ENCODE data around the gene STX1B.
A peak's percentile ranks its signal among the peaks of the same experiment; 100 is the strongest.

The STX1B gene

DNA sequence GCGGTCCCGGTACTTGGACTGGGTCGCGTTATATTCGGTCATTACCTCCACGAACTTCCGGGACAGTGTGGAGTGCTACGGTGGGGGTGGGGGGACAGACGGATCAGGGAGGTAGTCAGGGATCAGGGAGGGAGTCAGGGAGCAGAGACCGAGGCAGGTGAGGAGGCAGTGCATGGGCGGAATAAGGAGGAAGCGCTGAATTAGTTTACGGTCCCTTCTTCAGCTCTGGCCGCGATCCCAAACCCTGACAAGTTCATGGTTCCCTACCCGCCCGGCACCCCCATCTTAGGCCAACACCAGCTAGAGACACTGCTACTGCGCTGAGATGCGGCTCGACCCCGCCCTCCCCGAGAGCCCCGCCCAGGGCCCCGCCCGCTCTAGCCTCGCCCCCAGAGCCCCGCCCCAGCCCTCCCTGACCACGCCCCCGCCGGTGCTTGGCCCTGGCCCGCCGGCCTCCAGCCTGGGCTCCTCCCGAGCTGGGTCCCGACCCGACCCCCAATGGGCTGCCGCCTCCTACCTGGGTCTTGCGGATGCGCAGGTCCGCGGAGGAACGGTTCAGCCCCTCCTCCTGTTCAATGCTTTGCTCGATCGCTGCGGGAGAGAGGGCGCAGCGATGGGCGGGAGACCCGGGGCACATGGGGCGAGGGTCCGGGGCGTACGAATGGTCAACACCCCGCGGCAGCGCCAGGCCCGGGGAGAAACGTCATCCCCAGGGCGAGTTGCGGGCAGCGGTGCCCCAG is 13.3 kb downstream of the STX1B start:
- DNase-seq (ENCODE audit: extremely low read depth in 1 of 2, low read depth in 1 of 2), result peak; percentile 48 to 80

DNA sequence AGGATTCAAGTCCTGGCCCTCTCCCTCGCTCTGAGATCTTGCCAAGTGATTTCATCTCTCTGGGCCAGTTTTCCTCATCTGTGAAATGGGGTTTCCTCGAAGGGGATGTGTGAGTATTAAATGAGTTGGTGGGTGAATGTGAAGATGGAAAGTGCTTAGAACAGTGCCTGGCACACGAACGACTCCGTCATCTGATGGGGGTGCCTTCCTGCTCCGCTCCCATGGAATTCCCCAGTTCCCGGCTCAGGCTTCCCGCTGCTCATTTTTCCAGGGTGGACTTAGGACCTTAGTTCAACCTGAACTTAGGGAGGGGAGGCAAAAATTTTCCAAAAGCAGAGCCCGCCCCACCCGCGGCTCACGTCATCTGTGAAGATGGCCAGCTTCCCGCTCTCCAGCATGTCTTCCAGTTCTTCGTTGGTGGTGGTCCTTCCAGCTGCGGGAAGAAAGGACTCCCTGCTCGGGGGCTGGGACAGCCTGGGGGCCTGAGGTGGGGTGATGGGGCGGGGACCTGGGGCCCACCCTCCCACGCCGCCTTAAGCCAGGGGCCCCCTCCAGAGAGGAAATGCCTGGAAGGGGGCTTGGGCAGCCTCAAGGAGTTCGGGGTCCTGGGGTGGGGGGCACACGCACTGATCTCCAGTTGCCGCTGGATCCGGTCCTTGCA is 14.0 kb downstream of the STX1B start:
- no peak for DNase-seq (ENCODE audit: extremely low read depth in 1 of 2, low read depth in 1 of 2)

DNA sequence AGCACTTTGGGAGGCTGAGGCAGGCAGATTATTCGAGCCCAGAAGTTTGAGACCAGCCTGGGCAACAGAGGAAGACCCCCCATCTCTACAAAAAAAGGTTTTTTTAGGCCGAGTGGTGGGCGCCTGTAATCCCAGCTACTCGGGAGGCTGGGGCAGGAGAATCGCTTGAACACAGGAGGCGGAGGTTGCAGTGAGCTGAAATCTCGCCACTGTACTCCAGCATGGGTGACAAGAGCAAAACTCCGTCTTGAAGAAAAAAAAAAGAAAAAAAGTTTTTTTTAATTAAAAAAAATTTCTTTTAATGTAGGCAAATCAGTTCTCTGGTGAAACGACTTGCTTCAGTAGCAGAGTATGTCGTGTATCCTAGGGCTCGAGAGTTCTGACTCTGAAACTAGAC is 14.5 kb downstream of the STX1B start:
- DNase-seq (ENCODE audit: extremely low read depth in 1 of 2, low read depth in 1 of 2), result no peak

DNA sequence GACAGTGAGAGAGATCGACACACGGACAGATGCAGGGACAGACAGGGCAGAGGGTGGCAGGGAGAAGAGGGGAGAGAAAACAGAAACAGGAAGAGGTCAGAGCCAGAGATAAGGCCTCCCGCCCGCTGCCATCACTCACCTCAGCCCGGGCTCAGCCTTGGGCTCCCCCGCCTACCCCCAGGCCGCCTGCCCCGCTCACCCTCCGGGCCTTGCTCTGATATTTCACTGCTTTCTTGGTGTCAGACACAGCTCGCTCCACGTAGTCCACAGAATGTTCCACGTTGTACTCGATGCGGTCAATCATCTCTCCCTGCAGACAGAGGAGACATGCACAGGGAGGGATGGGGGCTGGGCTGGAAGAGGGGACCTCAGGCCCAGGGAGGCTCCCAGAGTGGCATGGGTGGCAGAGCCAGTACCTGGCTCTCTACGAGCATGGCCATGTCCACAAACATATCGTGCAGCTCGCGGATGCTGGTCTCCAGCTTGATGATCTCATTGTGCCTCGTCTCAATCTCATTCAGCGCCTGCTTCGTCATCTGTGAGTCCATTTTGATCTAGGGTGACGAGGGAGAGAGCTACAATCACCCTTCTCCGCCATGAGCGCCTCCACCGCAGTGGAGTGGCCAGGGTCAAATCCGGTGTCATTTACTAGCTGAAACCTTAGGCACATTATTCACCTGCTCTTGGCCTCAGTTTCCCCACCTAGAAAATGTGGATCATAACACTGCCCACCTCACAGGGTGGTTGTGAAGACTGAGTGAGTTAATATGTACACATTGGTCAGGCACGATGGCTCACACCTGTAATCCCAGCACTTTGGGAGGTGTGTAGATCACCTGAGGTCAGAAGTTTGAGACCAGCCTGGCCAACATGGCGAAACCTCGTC is 17.3 kb downstream of the STX1B start:
- DNase-seq (ENCODE audit: extremely low read depth in 1 of 2, low read depth in 1 of 2), result no peak

DNA sequence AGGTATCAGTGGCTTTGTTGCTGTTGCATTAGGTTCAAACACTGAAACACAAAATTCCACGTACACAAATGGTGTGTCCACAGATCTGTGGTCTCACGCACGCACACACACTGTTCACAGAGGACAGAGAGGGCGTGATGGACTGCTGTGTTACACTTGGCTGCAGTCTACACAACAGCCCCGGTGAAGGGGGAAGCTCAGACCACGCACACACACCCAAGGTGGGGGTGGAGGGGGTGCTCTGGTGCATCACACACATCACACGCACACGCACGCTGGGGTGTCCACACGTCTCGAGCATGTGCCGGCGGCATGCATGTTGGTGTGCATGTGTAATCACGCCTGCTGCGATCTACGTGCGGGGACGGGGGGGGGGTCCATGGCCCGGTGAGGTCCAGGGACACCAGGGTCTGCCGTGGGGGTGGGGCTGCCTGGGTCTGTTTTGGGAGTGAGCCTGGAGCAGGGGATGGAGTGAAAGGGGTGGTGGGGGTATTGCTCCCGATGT is 18.1 kb downstream of the STX1B start:
- no peak for DNase-seq (ENCODE audit: extremely low read depth in 1 of 2, low read depth in 1 of 2)

DNA sequence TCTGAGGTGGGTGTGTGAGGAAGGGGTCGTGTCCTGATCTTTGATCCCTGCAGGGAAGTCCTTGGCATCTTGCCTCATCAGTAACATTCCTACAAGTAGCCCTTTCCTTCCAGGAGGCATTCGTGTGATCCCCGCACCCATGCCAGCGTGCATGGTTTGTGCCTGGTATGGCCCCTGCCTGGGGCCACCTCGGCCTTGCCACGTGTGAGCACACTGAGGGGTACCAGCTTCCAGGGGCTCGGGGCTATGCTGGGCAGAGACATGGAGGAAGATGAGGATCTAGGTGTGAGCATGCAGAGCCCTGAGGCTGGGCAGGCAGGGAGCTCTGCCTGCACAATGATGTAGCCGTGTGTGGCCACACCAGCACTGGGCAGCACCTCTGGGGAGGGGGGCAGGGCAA is 19.4 kb downstream of the STX1B start:
- no peak for DNase-seq (ENCODE audit: extremely low read depth in 1 of 2, low read depth in 1 of 2)

DNA sequence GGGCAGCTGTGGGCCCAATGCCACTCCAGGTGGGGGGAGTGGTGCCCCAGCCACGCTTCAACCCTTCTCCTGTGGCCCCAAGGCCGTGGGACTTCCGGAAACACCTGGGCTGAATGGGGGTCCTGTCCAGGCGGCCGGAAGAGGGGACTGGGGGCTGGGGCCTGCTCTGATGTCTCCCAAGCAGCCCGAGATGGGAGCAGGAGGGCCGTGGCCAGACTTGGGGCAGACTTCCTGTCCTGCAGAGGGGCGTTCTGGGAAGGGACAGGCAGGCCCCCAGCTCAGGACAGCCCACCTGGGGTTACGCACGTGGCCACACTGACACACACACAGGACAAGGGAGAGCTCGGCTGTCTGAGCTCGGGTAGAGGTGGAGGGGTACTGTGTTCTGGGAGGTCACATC is 20.3 kb downstream of the STX1B start:
- DNase-seq (ENCODE audit: extremely low read depth in 1 of 2, low read depth in 1 of 2), result no peak

DNA sequence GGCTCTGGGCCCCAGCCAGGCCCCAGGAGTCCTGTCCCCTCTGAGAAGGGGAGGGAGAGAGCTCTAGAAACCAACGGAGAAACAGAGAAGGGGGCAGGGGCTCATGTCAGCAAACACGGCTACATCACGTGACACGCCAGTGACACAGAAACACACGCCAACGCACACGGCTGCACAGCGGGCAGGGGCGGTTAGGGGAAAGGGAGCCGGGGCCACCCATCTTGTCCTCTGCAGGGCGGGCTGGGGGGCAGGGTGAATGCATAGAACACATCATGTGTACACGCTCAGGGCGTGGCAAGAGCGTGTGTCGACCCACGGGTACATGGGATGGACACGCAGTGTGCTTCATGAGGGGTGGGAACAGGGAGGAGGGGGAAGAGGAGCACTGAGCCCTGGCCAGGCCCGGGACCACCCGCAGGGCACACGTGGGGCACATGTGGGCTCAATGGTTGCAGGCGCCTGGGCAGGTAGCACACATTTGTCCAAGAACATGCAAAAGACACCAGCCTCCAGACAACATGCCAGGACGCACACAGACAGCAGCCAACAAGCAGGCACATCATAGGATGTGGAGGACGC is 20.9 kb downstream of the STX1B start:
- DNase-seq (ENCODE audit: extremely low read depth in 1 of 2, low read depth in 1 of 2), result no peak

DNA sequence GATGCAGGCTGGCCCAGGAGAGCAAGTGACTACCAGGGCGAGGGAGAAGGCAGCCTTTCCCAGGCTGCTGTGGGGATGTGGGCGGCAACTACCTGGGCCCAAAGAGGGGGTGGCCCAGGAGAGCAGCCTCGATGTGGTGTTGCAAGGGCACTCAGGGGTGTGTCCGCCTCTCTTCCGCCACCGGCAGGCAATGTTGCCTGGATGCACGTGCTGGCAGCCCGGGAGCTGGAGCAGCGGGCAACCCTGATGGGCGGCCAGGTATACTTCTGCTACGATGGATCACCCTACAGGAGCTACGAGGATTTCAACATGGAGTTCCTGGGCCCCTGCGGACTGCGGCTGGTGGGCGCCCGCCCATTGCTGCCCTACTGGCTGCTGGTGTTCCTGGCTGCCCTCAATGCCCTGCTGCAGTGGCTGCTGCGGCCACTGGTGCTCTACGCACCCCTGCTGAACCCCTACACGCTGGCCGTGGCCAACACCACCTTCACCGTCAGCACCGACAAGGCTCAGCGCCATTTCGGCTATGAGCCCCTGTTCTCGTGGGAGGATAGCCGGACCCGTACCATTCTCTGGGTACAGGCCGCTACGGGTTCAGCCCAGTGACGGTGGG is 22.8 kb downstream of the STX1B start:
- DNase-seq (ENCODE audit: extremely low read depth in 1 of 2, low read depth in 1 of 2), result no peak

DNA sequence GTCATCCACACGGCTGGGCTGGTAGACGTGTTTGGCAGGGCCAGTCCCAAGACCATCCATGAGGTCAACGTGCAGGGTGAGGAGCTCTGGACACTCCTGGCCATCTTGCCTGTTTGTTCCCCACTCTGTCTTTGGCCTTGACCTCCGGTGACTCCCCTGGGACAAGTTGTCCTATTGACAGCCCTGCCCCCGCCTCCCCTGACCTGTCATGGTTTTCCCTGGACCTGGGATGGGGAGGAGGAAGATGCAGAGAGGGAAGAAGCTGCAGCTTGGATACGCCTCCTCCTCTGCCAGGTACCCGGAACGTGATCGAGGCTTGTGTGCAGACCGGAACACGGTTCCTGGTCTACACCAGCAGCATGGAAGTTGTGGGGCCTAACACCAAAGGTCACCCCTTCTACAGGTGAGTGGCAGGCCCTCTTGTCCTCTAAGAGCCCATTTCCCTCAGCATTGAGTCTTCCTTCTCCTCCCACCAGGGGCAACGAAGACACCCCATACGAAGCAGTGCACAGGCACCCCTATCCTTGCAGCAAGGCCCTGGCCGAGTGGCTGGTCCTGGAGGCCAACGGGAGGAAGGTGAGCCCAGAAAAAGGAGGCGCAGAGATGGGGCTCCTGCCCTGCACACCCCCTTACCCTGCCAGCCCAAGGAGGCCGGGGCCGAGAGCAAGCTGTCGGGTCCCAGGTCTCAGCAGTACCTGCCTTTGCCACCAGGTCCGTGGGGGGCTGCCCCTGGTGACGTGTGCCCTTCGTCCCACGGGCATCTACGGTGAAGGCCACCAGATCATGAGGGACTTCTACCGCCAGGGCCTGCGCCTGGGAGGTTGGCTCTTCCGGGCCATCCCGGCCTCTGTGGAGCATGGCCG is 24.1 kb downstream of the STX1B start:
- DNase-seq (ENCODE audit: extremely low read depth in 1 of 2, low read depth in 1 of 2), result no peak

DNA sequence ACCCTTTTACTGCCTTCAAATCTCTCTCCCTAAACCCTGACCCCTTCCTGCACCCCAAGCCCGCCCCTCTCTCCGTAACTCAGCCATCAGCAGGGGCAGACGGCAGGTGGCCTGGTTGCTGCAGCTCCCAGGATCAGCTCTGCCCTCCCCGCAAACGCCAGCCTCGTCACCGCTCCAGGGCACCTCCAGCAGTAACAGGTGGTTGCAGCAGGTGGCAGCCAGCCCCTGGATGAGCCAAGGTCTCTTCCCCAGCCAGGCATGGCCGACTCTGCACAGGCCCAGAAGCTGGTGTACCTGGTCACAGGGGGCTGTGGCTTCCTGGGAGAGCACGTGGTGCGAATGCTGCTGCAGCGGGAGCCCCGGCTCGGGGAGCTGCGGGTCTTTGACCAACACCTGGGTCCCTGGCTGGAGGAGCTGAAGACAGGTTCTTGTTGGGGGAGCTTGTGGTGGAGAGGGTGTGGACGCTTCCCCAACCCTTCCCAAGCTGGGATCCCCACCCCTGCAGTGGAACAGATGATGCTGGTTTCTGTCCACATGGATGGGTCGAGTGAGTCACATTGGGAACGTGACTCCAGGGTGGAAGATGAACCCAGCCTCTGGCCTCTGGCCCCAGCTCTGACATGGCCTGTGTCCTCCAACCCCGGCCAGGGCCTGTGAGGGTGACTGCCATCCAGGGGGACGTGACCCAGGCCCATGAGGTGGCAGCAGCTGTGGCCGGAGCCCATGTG is 24.9 kb downstream of the STX1B start:
- DNase-seq (ENCODE audit: extremely low read depth in 1 of 2, low read depth in 1 of 2), result no peak

DNA sequence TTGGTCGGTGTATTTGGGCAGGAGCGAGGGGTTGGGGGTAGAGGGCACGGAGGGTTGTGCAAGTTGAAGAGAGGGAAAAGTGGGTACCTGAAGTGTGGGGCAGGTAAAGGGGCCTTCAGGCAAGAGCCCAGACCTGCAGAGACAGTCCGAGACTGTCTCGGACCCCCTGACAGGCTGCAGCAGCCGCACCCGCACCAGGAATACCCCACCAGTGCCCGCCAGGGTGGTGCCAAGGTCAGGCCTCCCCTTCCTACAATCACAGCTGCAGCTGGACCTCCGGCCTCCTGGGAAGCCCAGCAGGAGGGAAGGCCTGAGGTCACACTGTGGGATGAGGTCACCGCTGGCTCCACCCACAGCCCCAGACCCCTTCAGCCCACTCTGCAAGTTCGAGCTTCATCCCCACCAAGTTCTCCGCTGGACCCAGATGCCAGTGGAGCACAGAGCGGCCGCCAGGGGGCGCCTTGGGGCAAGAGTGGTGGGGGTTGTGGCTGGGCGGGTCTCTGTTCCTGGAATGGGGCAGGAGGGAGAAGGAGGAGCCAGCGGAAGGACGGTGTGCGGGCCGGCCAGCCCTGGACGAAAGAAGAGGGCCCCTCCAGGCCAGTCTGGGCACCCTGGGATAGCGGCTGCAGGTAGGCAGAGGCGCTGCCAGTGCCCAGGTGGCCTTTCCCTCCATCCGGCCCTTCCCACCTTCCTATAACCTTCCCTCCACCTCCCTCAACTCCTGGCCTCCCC is 25.6 kb downstream of the STX1B start, which contains the start of gene HSD3B7:
Gene HSD3B7 (plus strand): TSS at position 539 of the 732 bp plus-strand sequence. CDS start 452 bp downstream, outside the sequence.
- DNase-seq (ENCODE audit: extremely low read depth in 1 of 2, low read depth in 1 of 2), result peak; percentile 53 to 78

DNA sequence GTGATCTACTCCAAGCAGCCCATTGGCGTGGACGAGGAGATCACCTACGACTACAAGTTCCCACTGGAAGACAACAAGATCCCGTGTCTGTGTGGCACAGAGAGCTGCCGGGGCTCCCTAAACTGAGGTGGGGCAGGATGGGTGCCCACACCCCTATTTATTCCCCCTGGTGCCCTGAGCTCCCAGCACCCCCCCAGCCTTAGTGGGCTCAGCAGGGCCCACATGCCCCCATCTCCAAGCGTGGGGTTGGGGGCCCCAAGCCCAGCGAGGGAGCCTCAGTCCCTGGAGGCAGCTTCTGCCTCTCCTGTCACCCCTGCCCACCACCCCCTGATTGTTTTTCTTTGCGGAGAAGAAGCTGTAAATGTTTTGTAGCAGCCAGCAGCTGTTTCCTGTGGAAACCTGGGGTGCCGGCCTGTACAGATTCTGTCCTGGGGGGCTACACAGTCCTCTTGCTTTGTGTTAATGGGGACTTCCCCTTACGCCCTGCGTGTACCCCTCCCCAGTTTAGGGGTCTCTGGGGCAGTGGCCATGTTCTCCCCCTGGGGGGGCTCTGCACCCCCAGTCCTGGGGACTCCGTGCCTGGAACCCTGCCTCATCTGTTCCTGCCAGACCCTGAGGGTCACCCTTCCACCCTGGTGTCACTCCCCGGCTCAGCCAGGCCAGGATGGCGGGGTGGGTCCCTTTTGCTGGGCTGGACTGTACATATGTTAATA is 26.4 kb downstream of the STX1B start:
- no peak for DNase-seq (ENCODE audit: extremely low read depth in 1 of 2, low read depth in 1 of 2)

DNA sequence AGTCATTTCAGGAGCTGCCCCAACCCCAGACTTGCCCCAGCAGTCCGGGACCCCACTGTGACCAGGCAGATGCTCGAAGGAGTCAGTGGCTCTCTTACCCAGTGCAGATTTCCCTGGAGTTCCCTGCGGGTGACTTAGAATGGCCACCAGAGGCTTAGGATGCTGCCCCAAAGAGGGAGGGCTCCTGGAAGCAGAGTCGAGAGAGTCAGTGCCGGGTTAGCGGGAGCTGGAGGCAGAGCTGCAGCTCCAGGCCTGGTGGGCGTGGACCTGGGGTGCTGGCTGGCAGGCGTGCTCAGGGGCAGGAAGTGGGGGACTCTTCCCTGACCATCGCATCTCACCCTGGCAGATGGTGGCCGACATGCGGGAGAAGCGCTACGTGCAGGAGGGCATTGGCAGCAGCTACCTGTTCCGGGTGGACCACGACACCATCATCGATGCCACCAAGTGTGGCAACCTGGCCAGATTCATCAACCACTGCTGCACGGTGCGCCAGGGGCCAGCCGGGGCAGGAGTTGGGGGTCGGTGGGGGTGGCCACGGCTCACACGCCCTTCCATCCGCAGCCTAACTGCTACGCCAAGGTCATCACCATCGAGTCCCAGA is 27.0 kb downstream of the STX1B start:
- no peak for DNase-seq (ENCODE audit: extremely low read depth in 1 of 2, low read depth in 1 of 2)

DNA sequence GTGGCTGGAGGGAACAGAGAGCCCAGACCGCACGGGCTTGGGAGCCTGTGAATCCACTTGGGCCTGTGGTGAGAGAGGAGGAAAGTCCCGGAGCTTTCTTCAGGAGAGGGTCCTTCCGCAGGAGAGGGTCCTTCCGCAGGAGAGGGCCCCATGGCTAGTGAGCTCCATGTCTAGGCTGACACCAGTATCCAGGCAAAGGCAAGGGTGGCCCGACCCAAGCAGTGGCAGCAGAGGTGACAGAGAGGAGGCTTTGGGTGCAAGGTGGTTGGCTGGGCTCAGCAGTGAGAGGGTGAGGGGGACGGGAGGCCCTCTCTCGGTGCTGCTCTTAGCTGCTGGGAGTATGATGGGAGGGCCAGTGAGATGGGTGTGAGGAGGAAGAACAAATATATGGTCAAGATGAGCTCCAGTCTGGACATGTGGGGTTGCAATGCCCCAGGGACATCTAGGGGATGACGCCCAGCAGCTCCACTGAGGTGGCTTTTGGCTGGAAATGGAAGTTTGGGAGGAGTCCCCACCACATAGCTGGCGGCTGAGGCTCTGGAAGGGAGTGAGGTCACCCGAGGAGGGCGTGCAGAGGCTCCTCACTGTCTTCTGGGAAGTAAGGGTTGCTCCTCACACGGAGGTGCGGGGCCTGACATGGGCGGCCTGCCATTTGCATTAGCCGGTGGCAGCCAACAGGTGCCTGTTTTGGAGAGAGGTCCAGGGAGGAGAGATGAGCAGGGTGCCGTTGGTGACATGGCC is 27.7 kb downstream of the STX1B start:
- DNase-seq (ENCODE audit: extremely low read depth in 1 of 2, low read depth in 1 of 2), result no peak

DNA sequence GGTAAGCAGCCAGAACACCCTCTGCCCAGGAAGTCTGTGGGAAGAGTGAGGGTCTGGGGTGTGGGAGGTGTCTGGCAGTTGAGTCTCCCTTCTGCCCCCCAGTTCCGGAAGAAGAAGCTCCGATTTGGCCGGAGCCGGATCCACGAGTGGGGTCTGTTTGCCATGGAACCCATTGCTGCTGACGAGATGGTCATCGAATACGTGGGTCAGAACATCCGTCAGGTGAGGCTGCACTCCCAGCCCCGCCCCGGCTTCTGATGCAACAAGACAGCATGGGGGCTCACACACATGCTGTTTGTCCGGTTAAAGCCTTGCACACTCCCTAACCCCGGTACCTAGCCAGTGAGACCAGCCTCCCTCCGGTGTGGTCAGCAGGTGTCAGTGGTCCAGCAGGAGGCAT is 29.5 kb downstream of the STX1B start:
- no peak for DNase-seq (ENCODE audit: extremely low read depth in 1 of 2, low read depth in 1 of 2)

DNA sequence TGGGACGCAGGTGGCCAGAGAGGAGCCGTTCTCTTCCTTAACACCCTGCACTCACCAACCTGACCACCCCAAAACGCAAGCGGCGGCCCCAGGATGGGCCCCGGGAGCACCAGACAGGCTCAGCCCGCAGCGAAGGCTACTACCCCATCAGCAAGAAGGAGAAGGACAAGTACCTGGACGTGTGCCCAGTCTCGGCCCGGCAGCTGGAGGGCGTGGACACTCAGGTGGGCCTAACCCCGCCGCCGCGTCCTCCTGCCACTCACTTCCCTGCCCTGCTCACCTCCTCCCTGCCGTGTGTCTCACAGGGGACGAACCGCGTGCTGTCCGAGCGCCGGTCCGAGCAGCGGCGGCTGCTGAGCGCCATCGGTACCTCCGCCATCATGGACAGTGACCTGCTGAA is 30.0 kb downstream of the STX1B start:
- DNase-seq (ENCODE audit: extremely low read depth in 1 of 2, low read depth in 1 of 2), result no peak
